Measurements from ENCODE around the gene EFTUD2. TPM values are rescaled to one million over a fixed set of nuclear protein-coding genes. Genes with fewer than 3 reads are reported as not detected.
A peak's percentile ranks its signal among the peaks of the same experiment; 100 is the strongest.

Gene EFTUD2
- total and polyA plus RNA-seq, 2 of the 8 experiments (the other 6 are each of a cell fraction or from before 2014, with no cell fraction given): 118 to 195 TPM

GRCh38 chr17:44801880-44802279, 97.4 kb downstream of the EFTUD2 start (continued):
- no peak for TF ChIP-seq SP2 (IDR thresholded peaks at IDR 0.05; ENCODE audit: low read length)

Small RNAs within 50 kb of the gene (microRNA-seq; reads per million reads assigned to microRNA genes)
- gene MIR6783 (ENCODE audit: borderline microRNAs expressed in 2 of 2, borderline number of aligned reads in 2 of 2, borderline replicate concordance in 1 of 2): 0.20 to 0.92 reads per million in 2 experiments

Small RNAs within 50 kb of the gene (small RNA-seq; reads per million reads assigned to genes)
- gene CCDC103 (ENCODE audit: insufficient read depth) (not detected), gene MIR6783 (ENCODE audit: insufficient read depth) (9.1 reads per million, percentile 80 among the genes with 10 or more reads in this experiment), gene RN7SL405P (ENCODE audit: insufficient read depth) (not detected)

Other genes starting within 250 kb of the EFTUD2 start
- 3.6 and 4.8 TPM in 2 replicates for gene MEIOC, start 243.0 kb downstream of the EFTUD2 start, total RNA-seq (2021; fragmentation: NEBNext Ultra II Directional; extraction: Animal tissue kit (Norgen Biotek cat#: 25700))
- gene MEIOC, start 243.0 kb downstream of the EFTUD2 start, polyA plus RNA-seq (2011; rRNA removed): 3.0 and 4.2 TPM in 2 replicates
- 33.2 and 38.1 TPM in 2 replicates for gene CCDC43, start 209.7 kb downstream of the EFTUD2 start, total RNA-seq (2021; fragmentation: NEBNext Ultra II Directional; extraction: Animal tissue kit (Norgen Biotek cat#: 25700))
- gene CCDC43, start 209.7 kb downstream of the EFTUD2 start, polyA plus RNA-seq (2011; rRNA removed): 4.0 and 4.9 TPM in 2 replicates
- 26.9 and 29.1 TPM in 2 replicates for gene DBF4B, start 190.8 kb downstream of the EFTUD2 start, total RNA-seq (2021; fragmentation: NEBNext Ultra II Directional; extraction: Animal tissue kit (Norgen Biotek cat#: 25700))
- gene DBF4B, start 190.8 kb downstream of the EFTUD2 start, polyA plus RNA-seq (2011; rRNA removed): 20.2 and 27.6 TPM in 2 replicates
- gene ADAM11, start 140.5 kb downstream of the EFTUD2 start, total RNA-seq (2021; fragmentation: NEBNext Ultra II Directional; extraction: Animal tissue kit (Norgen Biotek cat#: 25700)): 2.8 and 2.9 TPM in 2 replicates
- 2.3 and 2.7 TPM in 2 replicates for gene ADAM11, start 140.5 kb downstream of the EFTUD2 start, polyA plus RNA-seq (2011; rRNA removed)
- gene GJC1, start 69.2 kb downstream of the EFTUD2 start, total RNA-seq (2021; fragmentation: NEBNext Ultra II Directional; extraction: Animal tissue kit (Norgen Biotek cat#: 25700)): 154 and 156 TPM in 2 replicates
- gene GJC1, start 69.2 kb downstream of the EFTUD2 start, polyA plus RNA-seq (2011; rRNA removed): 22.1 and 29.1 TPM in 2 replicates
- not detected in 2 replicates for gene HIGD1B, start 51.6 kb downstream of the EFTUD2 start, total RNA-seq (2021; fragmentation: NEBNext Ultra II Directional; extraction: Animal tissue kit (Norgen Biotek cat#: 25700))
- gene HIGD1B, start 51.6 kb downstream of the EFTUD2 start, polyA plus RNA-seq (2011; rRNA removed): not detected in 2 replicates
- 1.3 and 1.6 TPM in 2 replicates for gene GFAP, start 16.1 kb upstream of the EFTUD2 start, total RNA-seq (2021; fragmentation: NEBNext Ultra II Directional; extraction: Animal tissue kit (Norgen Biotek cat#: 25700))
- 1.5 and 2.4 TPM in 2 replicates for gene GFAP, start 16.1 kb upstream of the EFTUD2 start, polyA plus RNA-seq (2011; rRNA removed)
- 58.1 and 59.4 TPM in 2 replicates for gene KIF18B, start 48.3 kb upstream of the EFTUD2 start, total RNA-seq (2021; fragmentation: NEBNext Ultra II Directional; extraction: Animal tissue kit (Norgen Biotek cat#: 25700))
- gene KIF18B, start 48.3 kb upstream of the EFTUD2 start, polyA plus RNA-seq (2011; rRNA removed): 39.0 and 51.1 TPM in 2 replicates
- 7.5 and 7.6 TPM in 2 replicates for gene C1QL1, start 68.9 kb upstream of the EFTUD2 start, total RNA-seq (2021; fragmentation: NEBNext Ultra II Directional; extraction: Animal tissue kit (Norgen Biotek cat#: 25700))
- 10.5 and 16.5 TPM in 2 replicates for gene C1QL1, start 68.9 kb upstream of the EFTUD2 start, polyA plus RNA-seq (2011; rRNA removed)
- gene DCAKD, start 152.2 kb upstream of the EFTUD2 start, total RNA-seq (2021; fragmentation: NEBNext Ultra II Directional; extraction: Animal tissue kit (Norgen Biotek cat#: 25700)): 33.7 and 35.6 TPM in 2 replicates
- gene DCAKD, start 152.2 kb upstream of the EFTUD2 start, polyA plus RNA-seq (2011; rRNA removed): 52.9 and 61.8 TPM in 2 replicates
- gene NMT1, start 161.9 kb upstream of the EFTUD2 start, total RNA-seq (2021; fragmentation: NEBNext Ultra II Directional; extraction: Animal tissue kit (Norgen Biotek cat#: 25700)): 149 and 152 TPM in 2 replicates
- 35.5 and 42.9 TPM in 2 replicates for gene NMT1, start 161.9 kb upstream of the EFTUD2 start, polyA plus RNA-seq (2011; rRNA removed)
- gene PLCD3, start 233.1 kb upstream of the EFTUD2 start, total RNA-seq (2021; fragmentation: NEBNext Ultra II Directional; extraction: Animal tissue kit (Norgen Biotek cat#: 25700)): 42.7 and 48.1 TPM in 2 replicates
- 26.5 and 32.3 TPM in 2 replicates for gene PLCD3, start 233.1 kb upstream of the EFTUD2 start, polyA plus RNA-seq (2011; rRNA removed)
- gene ACBD4, start 236.2 kb upstream of the EFTUD2 start, total RNA-seq (2021; fragmentation: NEBNext Ultra II Directional; extraction: Animal tissue kit (Norgen Biotek cat#: 25700)): 9.3 and 10.7 TPM in 2 replicates
- gene ACBD4, start 236.2 kb upstream of the EFTUD2 start, polyA plus RNA-seq (2011; rRNA removed): 7.3 and 14.2 TPM in 2 replicates
- gene HEXIM1, start 249.0 kb upstream of the EFTUD2 start, total RNA-seq (2021; fragmentation: NEBNext Ultra II Directional; extraction: Animal tissue kit (Norgen Biotek cat#: 25700)): 36.9 and 38.3 TPM in 2 replicates
- 9.1 and 11.1 TPM in 2 replicates for gene HEXIM1, start 249.0 kb upstream of the EFTUD2 start, polyA plus RNA-seq (2011; rRNA removed)